Glutamatergic neuron (in vitro differentiated cells): ENCODE measurements around the gene MEIS1. TPM values are rescaled to one million over a fixed set of nuclear protein-coding genes. Genes with fewer than 3 reads are reported as not detected.

Source experiments
- DNase-seq: peaks from one replicate; pipeline ENCODE4 v3.0.0; 2022
- H3K27ac Mint-ChIP-seq: one replicate; pipeline ENCODE4 v1.8.0; 2020; ENCODE audit warnings: mild to moderate bottlenecking, mixed read lengths, inconsistent platforms; ENCODE audit not compliant: unreplicated experiment
- H3K27me3 Mint-ChIP-seq: one replicate; pipeline ENCODE4 v1.8.0; 2020; ENCODE audit warnings: mild to moderate bottlenecking, moderate library complexity, mixed read lengths, inconsistent platforms; ENCODE audit not compliant: unreplicated experiment
- H3K36me3 Mint-ChIP-seq: one replicate; pipeline ENCODE4 v1.8.0; 2020; ENCODE audit warnings: mild to moderate bottlenecking, mixed read lengths, inconsistent platforms; ENCODE audit not compliant: unreplicated experiment
- H3K4me1 Mint-ChIP-seq: one replicate; pipeline ENCODE4 v1.8.0; 2020; ENCODE audit warnings: mild to moderate bottlenecking, low read depth, mixed read lengths, inconsistent platforms; ENCODE audit not compliant: unreplicated experiment
- H3K4me3 Mint-ChIP-seq: one replicate; pipeline ENCODE4 v1.8.0; 2020; ENCODE audit warnings: mild to moderate bottlenecking, mixed read lengths, inconsistent platforms; ENCODE audit not compliant: unreplicated experiment
- H3K9me3 Mint-ChIP-seq: one replicate; pipeline ENCODE4 v1.8.0; 2020; ENCODE audit warnings: mild to moderate bottlenecking, moderate library complexity, mixed read lengths, inconsistent platforms; ENCODE audit not compliant: unreplicated experiment
- CTCF ChIP-seq: fragments of 200-600 bp; sonication (generic); IDR thresholded peaks from one replicate; pipeline ENCODE4 v1.5.0; 2021; ENCODE audit not compliant: partially characterized antibody, unreplicated experiment
- total RNA-seq: library from RNA; stranded (reverse); fragmentation: NEBNext Ultra II Directional; extraction: Animal tissue kit (Norgen Biotek cat#: 25700); gene quantifications from one replicate; pipeline ENCODE4 v1.2.1, GENCODE V29; 2021; ENCODE audit not compliant: unreplicated experiment

The MEIS1 gene
- total RNA-seq, 1 donor from 2014 or later = 4.8 TPM

DNA sequence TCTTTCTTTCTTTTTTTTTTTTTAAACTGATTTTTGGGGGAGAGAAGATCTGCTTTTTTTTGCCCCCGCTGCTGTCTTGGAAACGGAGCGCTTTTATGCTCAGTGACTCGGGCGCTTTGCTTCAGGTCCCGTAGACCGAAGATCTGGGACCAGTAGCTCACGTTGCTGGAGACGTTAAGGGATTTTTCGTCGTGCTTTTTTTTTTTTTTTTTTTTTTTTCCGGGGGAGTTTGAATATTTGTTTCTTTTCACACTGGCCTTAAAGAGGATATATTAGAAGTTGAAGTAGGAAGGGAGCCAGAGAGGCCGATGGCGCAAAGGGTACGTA lies 587 bp downstream of the MEIS1 start:
- Mint-ChIP-seq H3K36me3 (peaks cover 7% of the 10 kb centered on the region), H3K4me1 (peaks cover 16% of the 10 kb centered on the region), H3K4me3 (peak overlapping the region; percentile 93), H3K27me3 (peaks cover 39% of the 10 kb centered on the region), H3K27ac (peak overlapping the region; percentile 68), H3K9me3 (peaks cover 39% of the 10 kb centered on the region)
- no peak for TF ChIP-seq CTCF
- DNase-seq = no peak

GRCh38 chr2:66435963-66436362 lies 1.0 kb downstream of the MEIS1 start:
- H3K4me3 Mint-ChIP-seq = peak overlapping the region; percentile 93
- peaks cover 43% of the 10 kb centered on the region for H3K27me3 Mint-ChIP-seq
- H3K36me3 Mint-ChIP-seq = peaks cover 7% of the 10 kb centered on the region
- no peak for DNase-seq
- no peak for TF ChIP-seq CTCF
- H3K4me1 Mint-ChIP-seq = peaks cover 16% of the 10 kb centered on the region
- peaks cover 39% of the 10 kb centered on the region for H3K9me3 Mint-ChIP-seq
- H3K27ac Mint-ChIP-seq = peak overlapping the region; percentile 68

DNA sequence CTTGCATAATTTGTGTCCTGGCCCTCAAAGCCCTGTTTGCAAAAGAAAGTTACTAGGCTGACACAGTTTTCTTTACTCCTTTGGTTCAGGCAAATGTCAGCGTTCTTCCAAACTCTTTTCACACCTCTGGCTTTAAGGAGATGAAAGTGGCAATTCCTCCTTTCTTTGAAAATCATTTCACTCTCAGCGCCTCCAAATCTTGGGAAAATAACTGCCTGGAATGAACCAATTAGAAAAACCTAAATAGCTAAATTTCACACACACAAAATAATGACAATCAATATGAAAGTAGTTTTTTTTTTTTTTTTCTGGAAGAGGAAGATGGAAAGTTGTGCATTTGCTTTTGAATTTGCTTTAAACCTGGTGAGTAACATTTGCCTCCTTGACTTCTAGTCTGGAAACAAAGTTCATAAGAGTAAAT lies 1.7 kb downstream of the MEIS1 start:
- no peak for DNase-seq
- Mint-ChIP-seq H3K27ac (no peak overlapping the region), H3K27me3 (peaks cover 46% of the 10 kb centered on the region), H3K4me1 (peaks cover 16% of the 10 kb centered on the region), H3K4me3 (peak overlapping the region; percentile 12), H3K9me3 (peaks cover 39% of the 10 kb centered on the region), H3K36me3 (peaks cover 7% of the 10 kb centered on the region)
- TF ChIP-seq CTCF = no peak

DNA sequence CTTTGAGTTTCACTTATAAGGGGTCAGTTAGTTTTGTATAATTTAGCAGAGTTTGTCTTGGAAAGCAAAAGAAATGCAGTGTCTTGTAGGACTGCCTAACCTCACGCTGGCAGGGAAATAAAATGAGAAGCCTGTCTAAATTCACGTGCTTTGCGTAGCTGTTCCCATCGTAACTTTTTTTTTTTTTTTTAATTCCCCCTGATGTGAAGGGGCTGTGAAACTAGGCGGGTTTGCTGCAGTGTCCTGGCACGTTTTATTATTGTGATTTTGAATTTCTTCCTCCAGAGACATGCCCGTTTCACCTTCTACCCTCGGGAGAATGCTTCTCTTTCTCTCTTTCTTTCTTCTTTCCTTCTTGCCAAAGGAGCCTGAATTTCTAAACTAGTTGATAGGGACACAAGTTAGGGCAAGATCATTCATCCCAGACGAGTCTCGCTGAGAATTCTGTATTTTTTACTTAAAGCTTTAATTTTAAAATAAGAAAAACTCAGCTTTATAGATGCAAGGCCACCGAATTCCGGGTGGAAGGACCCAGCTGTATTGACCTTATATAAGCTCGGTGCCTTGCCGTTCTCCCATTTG lies 2.3 kb downstream of the MEIS1 start:
- H3K36me3 Mint-ChIP-seq = peaks cover 7% of the 10 kb centered on the region
- H3K27me3 Mint-ChIP-seq = peaks cover 49% of the 10 kb centered on the region
- peak overlapping the region; percentile 88 for H3K4me3 Mint-ChIP-seq
- no peak for TF ChIP-seq CTCF
- H3K4me1 Mint-ChIP-seq = peaks cover 16% of the 10 kb centered on the region
- no peak overlapping the region for H3K27ac Mint-ChIP-seq
- DNase-seq = no peak
- H3K9me3 Mint-ChIP-seq = peaks cover 36% of the 10 kb centered on the region

- peaks cover 52% of the 10 kb centered on the region for H3K27me3 Mint-ChIP-seq
- H3K27ac Mint-ChIP-seq = no peak overlapping the region
- no peak for DNase-seq
- peaks cover 13% of the 10 kb centered on the region for H3K4me1 Mint-ChIP-seq
- peak overlapping the region; percentile 88 for H3K4me3 Mint-ChIP-seq
- H3K9me3 Mint-ChIP-seq = peaks cover 36% of the 10 kb centered on the region
- TF ChIP-seq CTCF = no peak
- H3K36me3 Mint-ChIP-seq = peaks cover 7% of the 10 kb centered on the region
Observed at GRCh38 chr2:66437691-66438497, 3.0 kb downstream of the MEIS1 start.
